Ascending aorta (tissue), 2 donors: ENCODE data around the gene SLC18A2. TPM values are rescaled to one million over a fixed set of nuclear protein-coding genes. Genes with fewer than 3 reads are reported as not detected.
A peak's percentile ranks its signal among the peaks of the same experiment; 100 is the strongest.

Experiments used
- DNase-seq, 2 donors: peaks; one replicate each; pipeline ENCODE4 v3.0.0-alpha.2; 2019; ENCODE audit warnings: low spot score in 2 of 2
- H3K27ac ChIP-seq, 2 donors: fragments of 200-600 bp; sonication (generic); one replicate each; pipeline ENCODE4 v1.5.1; 2016 to 2017; ENCODE audit warnings: mild to moderate bottlenecking in 1 of 2
- H3K27me3 ChIP-seq: fragments of 200-600 bp; sonication (generic); one replicate; pipeline ENCODE4 v1.5.1; 2017
- H3K36me3 ChIP-seq, 2 donors: fragments of 200-600 bp; sonication (generic); one replicate each; pipeline ENCODE4 v1.5.1; 2016
- H3K4me1 ChIP-seq, 2 donors: fragments of 200-600 bp; sonication (generic); one replicate each; pipeline ENCODE4 v1.5.1; 2016 to 2017; ENCODE audit warnings: mild to moderate bottlenecking in 1 of 2
- H3K4me3 ChIP-seq, 2 donors: fragments of 200-600 bp; sonication (generic); one replicate each; pipeline ENCODE4 v1.5.1; 2016 to 2017; ENCODE audit warnings: mild to moderate bottlenecking in 1 of 2
- H3K9me3 ChIP-seq, 2 donors: fragments of 200-600 bp; sonication (generic); one replicate each; pipeline ENCODE4 v1.5.1; 2016
- intact Hi-C: fragments of 100-400 bp; cut with DNase I; formaldehyde crosslinking; loops from one replicate; pipeline ENCODE4 v1.15.1; 2023
- total RNA-seq: library from RNA; depleted of rRNA; stranded (reverse); fragments of >200 nt; gene quantifications from one replicate; pipeline ENCODE4 v1.1.0, GENCODE V29; 2016
- TF ChIP-seq, protein P1 (sequence below), 3 experiments: fragments of 200-600 bp in 2 of 3; fragments of 450-650 bp in 1 of 3; sonication (generic) in 2 of 3; IDR thresholded peaks; one replicate each; pipeline ENCODE4 v1.5.1; 2016 to 2019; ENCODE audit warnings: antibody characterized with exemption in 3 of 3, mild to moderate bottlenecking in 1 of 3, moderate library complexity in 1 of 3

SLC18A2 gene
- total RNA-seq, 1 donor from 2014 or later, result not detected

DNA sequence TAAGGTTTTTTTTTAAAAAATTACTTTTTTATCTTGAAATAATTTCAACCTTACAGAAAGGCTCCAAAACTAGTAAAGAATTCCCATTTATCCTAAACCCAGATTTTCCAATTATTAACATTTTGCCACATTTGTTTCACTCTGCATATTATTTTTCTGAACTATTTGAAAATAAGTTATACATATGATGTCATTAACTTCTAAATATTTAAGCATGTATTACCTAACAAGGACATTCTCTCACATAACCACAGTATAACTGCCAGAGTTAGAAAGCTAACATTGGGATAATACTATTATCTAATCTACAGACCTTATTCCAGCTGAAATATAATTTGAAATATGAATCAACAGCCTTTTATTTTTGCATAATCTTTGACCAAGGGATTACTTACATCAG, 65.8 kb downstream of the SLC18A2 start:
- no peak overlapping the region for H3K27ac ChIP-seq

DNA sequence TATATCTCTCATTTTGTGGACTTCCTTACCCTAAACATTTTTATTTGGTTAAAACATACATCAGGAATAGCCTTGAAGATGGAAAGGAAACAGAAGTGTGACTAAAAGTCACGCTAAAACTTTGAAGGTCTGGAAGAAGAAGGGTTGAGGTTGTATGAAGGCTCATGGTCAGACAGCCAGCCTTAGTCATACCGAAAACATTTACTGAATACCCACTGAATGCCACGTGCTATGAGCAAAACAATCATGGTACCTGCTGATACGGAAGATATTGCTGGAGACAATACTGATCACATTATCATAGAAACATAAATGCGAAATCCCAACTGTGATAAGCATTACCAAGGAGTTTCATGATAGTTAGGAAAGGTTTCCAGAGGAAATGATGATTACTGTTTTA, 70.3 kb downstream of the SLC18A2 start:
- Histone ChIP-seq H3K27me3 (no peaks in the 10 kb centered on the region), H3K27ac (no peak overlapping the region), H3K36me3 (no peaks in the 10 kb centered on the region), H3K4me3 (no peak overlapping the region), H3K4me1 (no peaks in the 10 kb centered on the region), H3K9me3 (no peaks in the 10 kb centered on the region)
- intact Hi-C loops, result no loop called here
- TF ChIP-seq, protein P1, sequence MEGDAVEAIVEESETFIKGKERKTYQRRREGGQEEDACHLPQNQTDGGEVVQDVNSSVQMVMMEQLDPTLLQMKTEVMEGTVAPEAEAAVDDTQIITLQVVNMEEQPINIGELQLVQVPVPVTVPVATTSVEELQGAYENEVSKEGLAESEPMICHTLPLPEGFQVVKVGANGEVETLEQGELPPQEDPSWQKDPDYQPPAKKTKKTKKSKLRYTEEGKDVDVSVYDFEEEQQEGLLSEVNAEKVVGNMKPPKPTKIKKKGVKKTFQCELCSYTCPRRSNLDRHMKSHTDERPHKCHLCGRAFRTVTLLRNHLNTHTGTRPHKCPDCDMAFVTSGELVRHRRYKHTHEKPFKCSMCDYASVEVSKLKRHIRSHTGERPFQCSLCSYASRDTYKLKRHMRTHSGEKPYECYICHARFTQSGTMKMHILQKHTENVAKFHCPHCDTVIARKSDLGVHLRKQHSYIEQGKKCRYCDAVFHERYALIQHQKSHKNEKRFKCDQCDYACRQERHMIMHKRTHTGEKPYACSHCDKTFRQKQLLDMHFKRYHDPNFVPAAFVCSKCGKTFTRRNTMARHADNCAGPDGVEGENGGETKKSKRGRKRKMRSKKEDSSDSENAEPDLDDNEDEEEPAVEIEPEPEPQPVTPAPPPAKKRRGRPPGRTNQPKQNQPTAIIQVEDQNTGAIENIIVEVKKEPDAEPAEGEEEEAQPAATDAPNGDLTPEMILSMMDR (IDR thresholded peaks at IDR 0.05), result no peak
- DNase-seq, result no peak

More for the DNA sequence above, 65.8 kb downstream of the SLC18A2 start:
- no peak overlapping the region for H3K4me3 ChIP-seq
- H3K27me3 ChIP-seq, result no peaks in the 10 kb centered on the region
- intact Hi-C loops, result no loop called here
- H3K9me3 ChIP-seq, result no peaks in the 10 kb centered on the region
- no peaks in the 10 kb centered on the region for H3K36me3 ChIP-seq
- TF ChIP-seq, protein P1 (IDR thresholded peaks at IDR 0.05), result no peak
- DNase-seq, result no peak
- no peaks in the 10 kb centered on the region for H3K4me1 ChIP-seq

DNA sequence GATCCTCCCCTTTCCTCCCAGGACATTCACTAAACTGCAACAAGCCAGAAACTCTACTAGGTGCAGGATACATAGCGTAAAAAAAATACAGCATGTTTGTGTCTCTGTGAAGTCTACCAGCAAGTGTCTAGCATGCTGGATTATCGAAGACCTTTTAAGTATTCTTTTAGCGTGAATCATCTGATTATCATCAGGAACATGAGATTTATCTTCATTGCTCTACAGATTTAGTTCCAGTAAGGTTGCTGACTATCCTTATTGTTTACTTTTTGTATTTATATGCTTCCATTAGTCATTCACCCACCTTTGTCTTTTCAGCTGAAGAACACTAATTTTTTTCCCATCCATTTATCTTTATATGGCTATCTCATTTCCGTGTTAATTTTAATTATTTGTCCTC, 71.5 kb downstream of the SLC18A2 start:
- H3K27ac ChIP-seq, result no peak overlapping the region
- no peaks in the 10 kb centered on the region for H3K4me1 ChIP-seq
- H3K36me3 ChIP-seq, result no peaks in the 10 kb centered on the region
- TF ChIP-seq, protein P1 (IDR thresholded peaks at IDR 0.05), result no peak
- no peak for DNase-seq
- intact Hi-C loops, result no loop called here
- no peaks in the 10 kb centered on the region for H3K27me3 ChIP-seq
- H3K4me3 ChIP-seq, result no peak overlapping the region
- no peaks in the 10 kb centered on the region for H3K9me3 ChIP-seq

DNA sequence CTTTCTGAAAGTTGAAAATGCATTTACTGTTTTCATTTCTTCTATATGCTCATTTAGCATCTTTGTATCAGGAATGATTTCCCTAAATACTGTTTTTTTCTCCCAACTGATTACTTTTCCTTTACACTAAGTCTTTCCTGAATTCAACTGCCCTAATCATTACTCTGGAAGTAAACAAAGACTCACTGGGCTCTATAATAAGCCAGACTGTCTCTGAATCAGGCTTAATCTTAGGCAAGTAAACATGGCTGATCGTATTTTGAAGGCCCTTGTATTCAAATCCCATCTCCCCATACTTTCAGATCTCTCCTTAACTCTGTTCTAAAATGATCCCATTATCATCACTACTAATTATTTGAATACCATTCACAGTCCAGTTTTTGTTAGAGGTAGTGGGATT, 72.7 kb downstream of the SLC18A2 start:
- Histone ChIP-seq H3K27ac (no peak overlapping the region), H3K9me3 (no peaks in the 10 kb centered on the region), H3K4me3 (no peak overlapping the region), H3K27me3 (no peaks in the 10 kb centered on the region), H3K36me3 (no peaks in the 10 kb centered on the region), H3K4me1 (no peaks in the 10 kb centered on the region)
- TF ChIP-seq, protein P1 (IDR thresholded peaks at IDR 0.05), result no peak
- intact Hi-C loops, result no loop called here
- DNase-seq, result no peak

DNA sequence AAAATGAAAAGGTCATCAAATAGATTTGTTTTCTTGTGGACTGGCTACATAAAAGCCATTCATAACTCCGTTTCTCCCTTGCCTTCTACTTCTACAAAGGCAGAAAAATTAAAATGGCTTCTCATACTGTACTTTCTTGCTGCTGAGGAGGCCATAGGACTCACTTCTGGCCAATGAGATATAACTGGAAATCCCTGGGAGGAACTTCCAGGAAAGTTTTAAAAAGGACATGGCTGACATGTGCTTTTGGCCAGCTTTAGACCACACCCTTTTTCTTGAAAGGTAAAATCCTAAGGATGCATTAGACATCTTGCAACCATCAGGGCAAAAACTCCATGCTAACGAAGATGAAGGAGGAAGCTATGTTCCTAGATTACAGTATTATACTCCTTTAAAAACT, 75.8 kb downstream of the SLC18A2 start:
- no peaks in the 10 kb centered on the region for H3K4me1 ChIP-seq
- no peaks in the 10 kb centered on the region for H3K27me3 ChIP-seq
- no peak overlapping the region for H3K27ac ChIP-seq
- no peaks in the 10 kb centered on the region for H3K9me3 ChIP-seq
- H3K4me3 ChIP-seq, result no peak overlapping the region
- TF ChIP-seq, protein P1 (IDR thresholded peaks at IDR 0.05), result no peak
- intact Hi-C loops, result no loop called here
- DNase-seq, result no peak
- no peaks in the 10 kb centered on the region for H3K36me3 ChIP-seq

DNA sequence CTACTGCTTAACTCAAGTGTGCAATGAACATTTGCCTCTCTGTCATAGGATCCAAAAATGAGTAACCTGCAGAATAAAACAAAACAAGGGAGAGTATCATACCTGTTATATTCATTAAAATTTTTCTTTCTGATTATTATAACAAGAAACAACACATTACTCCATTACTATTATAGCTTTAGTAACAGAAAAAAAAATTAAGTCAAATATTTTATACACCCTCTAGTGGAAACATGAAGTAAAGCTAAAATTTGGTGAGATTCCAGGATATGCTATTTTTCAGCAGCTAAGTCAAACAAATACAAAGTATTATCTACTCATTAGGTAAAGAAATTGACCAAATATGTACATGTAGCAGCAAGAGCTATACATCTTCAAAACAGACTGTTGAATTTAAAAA, 78.0 kb downstream of the SLC18A2 start:
- no peaks in the 10 kb centered on the region for H3K36me3 ChIP-seq
- H3K9me3 ChIP-seq, result no peaks in the 10 kb centered on the region
- H3K27ac ChIP-seq, result no peak overlapping the region
- TF ChIP-seq, protein P1 (IDR thresholded peaks at IDR 0.05), result peak in 2 of 3 experiments; percentile 12 to 29
- intact Hi-C loops, result no loop called here
- H3K4me1 ChIP-seq, result no peaks in the 10 kb centered on the region
- DNase-seq, result no peak
- no peak overlapping the region for H3K4me3 ChIP-seq
- H3K27me3 ChIP-seq, result no peaks in the 10 kb centered on the region
